Thyroid gland (tissue), 4 donors: ENCODE measurements around the gene NPIPA2. TPM values are rescaled to one million over a fixed set of nuclear protein-coding genes. Genes with fewer than 3 reads are reported as not detected.
"Not testable (repeated sequence)": the region's sequence is repeated elsewhere in the genome, so short reads cannot be mapped to it uniquely, and the experiment has no call there.

Experiments used
- DNase-seq, 2 donors: peaks; one replicate each; pipeline ENCODE4 v3.0.0-alpha.2; 2019
- H3K27ac ChIP-seq, 3 donors: fragments of 200-600 bp; sonication (generic); 1 replicate in 2 of 3; 2 replicates in 1 of 3; pipeline ENCODE4 v1.5.1; 2016 to 2019; ENCODE audit warnings: mild to moderate bottlenecking in 1 of 3, moderate library complexity in 1 of 3
- H3K27me3 ChIP-seq: fragments of 200-600 bp; sonication (generic); one replicate; pipeline ENCODE4 v1.5.1; 2019
- H3K36me3 ChIP-seq, 2 donors: fragments of 200-600 bp; sonication (generic); one replicate each; pipeline ENCODE4 v1.5.1; 2016 to 2019
- H3K4me1 ChIP-seq, 2 donors: fragments of 200-600 bp; sonication (generic); one replicate each; pipeline ENCODE4 v1.5.1; 2017 to 2019
- H3K4me3 ChIP-seq, 3 donors: fragments of 200-600 bp; sonication (generic); replicated peaks in 1 of 3; 1 replicate in 2 of 3; 2 replicates in 1 of 3; pipeline ENCODE4 v1.5.1; 2016; ENCODE audit warnings: mild to moderate bottlenecking in 1 of 3
- H3K9me3 ChIP-seq: fragments of 200-600 bp; sonication (generic); one replicate; pipeline ENCODE4 v1.5.1; 2017
- WGBS, 2 donors: methylation state at CpG; one replicate each; pipeline ENCODE4 v1.1.5; 2017; 5-methylcytosine and 5-hydroxymethylcytosine counted together
- intact Hi-C: fragments of 100-400 bp; cut with DNase I; formaldehyde crosslinking; loops from one replicate; pipeline ENCODE4 v1.15.1; 2023
- total RNA-seq, 4 donors: library from RNA; depleted of rRNA; stranded (reverse); fragments of >200 nt; gene quantifications; one replicate each; pipeline ENCODE4 v1.2.3, GENCODE V29; 2016

The NPIPA2 gene
- total RNA-seq, 4 donors from 2014 or later, result 1.2 TPM; not detected in 1

GRCh38 chr16:14786180-14786579 is 43.8 kb downstream of the NPIPA2 start:
- intact Hi-C loops, H3K27me3 ChIP-seq, DNase-seq, H3K4me3 ChIP-seq, H3K4me1 ChIP-seq, H3K27ac ChIP-seq, H3K36me3 ChIP-seq, H3K9me3 ChIP-seq: not testable (repeated sequence)
- WGBS, 2 donors, result no CpG with 5 or more reads among the region's 1 CpG

GRCh38 chr16:14789577-14789976 is 47.2 kb downstream of the NPIPA2 start:
- H3K4me1 ChIP-seq, H3K27me3 ChIP-seq, H3K9me3 ChIP-seq, H3K27ac ChIP-seq, DNase-seq, intact Hi-C loops, H3K36me3 ChIP-seq, H3K4me3 ChIP-seq: not testable (repeated sequence)
- no CpG with 5 or more reads among the region's 5 CpGs for WGBS, 2 donors

GRCh38 chr16:14790320-14790956 is 48.1 kb downstream of the NPIPA2 start:
- H3K4me3 ChIP-seq, H3K36me3 ChIP-seq, H3K9me3 ChIP-seq, intact Hi-C loops, DNase-seq, H3K4me1 ChIP-seq, H3K27me3 ChIP-seq, H3K27ac ChIP-seq: not testable (repeated sequence)
- no CpG with 5 or more reads among the region's 7 CpGs for WGBS, 2 donors

GRCh38 chr16:14792914-14793313 is 50.6 kb downstream of the NPIPA2 start:
- H3K36me3 ChIP-seq, H3K4me1 ChIP-seq, H3K4me3 ChIP-seq, H3K27ac ChIP-seq, intact Hi-C loops, H3K9me3 ChIP-seq, H3K27me3 ChIP-seq, DNase-seq: not testable (repeated sequence)
- no CpG with 5 or more reads among the region's 2 CpGs for WGBS, 2 donors

- no CpG with 5 or more reads among the region's 2 CpGs for WGBS, 2 donors
- H3K9me3 ChIP-seq, result not testable (repeated sequence)
Observed at GRCh38 chr16:14797558-14797957, 55.2 kb downstream of the NPIPA2 start.

GRCh38 chr16:14803577-14803976 is 61.2 kb downstream of the NPIPA2 start:
- H3K27ac ChIP-seq, H3K9me3 ChIP-seq, DNase-seq, H3K36me3 ChIP-seq, intact Hi-C loops, H3K27me3 ChIP-seq, H3K4me1 ChIP-seq, H3K4me3 ChIP-seq: not testable (repeated sequence)
- WGBS, 2 donors, result no CpG with 5 or more reads among the region's 2 CpGs

More at GRCh38 chr16:14797558-14797957, 55.2 kb downstream of the NPIPA2 start:
- intact Hi-C loops, H3K27ac ChIP-seq, H3K4me3 ChIP-seq, DNase-seq, H3K4me1 ChIP-seq, H3K27me3 ChIP-seq, H3K36me3 ChIP-seq: not testable (repeated sequence)

GRCh38 chr16:14807184-14807678 is 64.9 kb downstream of the NPIPA2 start:
- H3K27ac ChIP-seq, intact Hi-C loops, H3K4me1 ChIP-seq, H3K9me3 ChIP-seq, DNase-seq, H3K4me3 ChIP-seq, H3K27me3 ChIP-seq, H3K36me3 ChIP-seq: not testable (repeated sequence)
- 75 to 77% methylated on average over 3 of the region's 3 CpGs for WGBS, 2 donors

- H3K36me3 ChIP-seq, H3K27ac ChIP-seq, H3K27me3 ChIP-seq, intact Hi-C loops, H3K4me1 ChIP-seq, H3K9me3 ChIP-seq, H3K4me3 ChIP-seq, DNase-seq: not testable (repeated sequence)
- WGBS, 2 donors, result 75 to 100% methylated on average over 1 to 3 of the region's 3 CpGs
Observed at GRCh38 chr16:14813890-14814289, 71.6 kb downstream of the NPIPA2 start.

Other genes starting within 250 kb of the NPIPA2 start
- 100 to 1,000 TPM in 2 of 4 donors, 10 to 100 TPM in 2; 69.8 to 214 (median 120) TPM for gene PARN, start 112.3 kb upstream of the NPIPA2 start, total RNA-seq
- 100 to 1,000 TPM in 1 of 4 donors, 10 to 100 TPM in 3; 56.4 to 104 (median 83.1) TPM for gene BFAR, start 109.6 kb upstream of the NPIPA2 start, total RNA-seq
- not detected for gene PLA2G10, start 48.2 kb upstream of the NPIPA2 start, total RNA-seq
- 1 to 10 TPM in 3 of 4 donors, not detected in 1; 1.2 TPM for gene NPIPA3, start 39.1 kb upstream of the NPIPA2 start, total RNA-seq
- 10 to 100 TPM; 39.5 to 77.6 (median 50.9) TPM for gene NOMO1, start 91.2 kb downstream of the NPIPA2 start, total RNA-seq
- gene NPIPA1, start 194.9 kb downstream of the NPIPA2 start, total RNA-seq, result 10 to 100 TPM; 42.9 to 96.4 (median 60.9) TPM
- gene PDXDC1, start 232.5 kb downstream of the NPIPA2 start, total RNA-seq, result 100 to 1,000 TPM in 2 of 4 donors, 10 to 100 TPM in 2; 80.5 to 172 (median 117) TPM